HEK293 (cell line): ENCODE measurements around the gene BNC1.

ENCODE experiments used
- CTCF ChIA-PET: fragments of 350-600 bp; formaldehyde crosslinking; extraction: SDS; loops from one replicate; lab custom pipeline; 2021; ENCODE audit warnings: antibody characterized with exemption; lab: Yijun Ruan, JAX
- POLR2A ChIA-PET: fragments of 300-600 bp; formaldehyde crosslinking; extraction: SDS; loops from one replicate; lab custom pipeline; 2020; ENCODE audit warnings: antibody characterized with exemption, inconsistent platforms; lab: Yijun Ruan, JAX
- H3K27ac ChIP-seq: fragments of 200-500 bp; sonication (Bioruptor generic); 2 replicates; pipeline ENCODE4 v1.5.1; 2014; ENCODE audit warnings: low read depth, low read length, control low read depth, inconsistent platforms; ENCODE audit errors: extremely low read depth
- H3K36me3 ChIP-seq, 2 experiments: fragments of 200-500 bp in 1 of 2; sonication (Bioruptor generic) in 1 of 2; 1 replicate in 1 of 2; 2 replicates in 1 of 2; pipeline ENCODE4 v1.5.1; 2014 to 2017; ENCODE audit warnings: inconsistent platforms in 2 of 2, low read length in 2 of 2; ENCODE audit not compliant: control insufficient read depth in 2 of 2, insufficient read depth in 1 of 2
- H3K4me1 ChIP-seq: fragments of 200-500 bp; sonication (Bioruptor generic); 2 replicates; pipeline ENCODE4 v1.5.1; 2014; ENCODE audit warnings: mild to moderate bottlenecking, low read length, inconsistent platforms; ENCODE audit not compliant: control insufficient read depth, insufficient read depth
- H3K4me3 ChIP-seq: 2 replicates; pipeline ENCODE4 v1.5.1; 2011; ENCODE audit warnings: low read depth, mild to moderate bottlenecking, control low read depth, low read length, moderate library complexity
- H3K9me3 ChIP-seq: fragments of 200-500 bp; sonication (Bioruptor generic); 2 replicates; pipeline ENCODE4 v1.5.1; 2014; ENCODE audit warnings: low read depth, low read length, inconsistent platforms; ENCODE audit not compliant: control insufficient read depth, insufficient read depth
- GFI1B ChIP-seq: fragments of 450-650 bp; formaldehyde crosslinking; IDR thresholded peaks from 2 replicates; pipeline ENCODE4 v1.5.1; 2016; ENCODE audit warnings: missing biosample characterization, missing genetic modification characterization
- GLI4 ChIP-seq: fragments of 450-650 bp; formaldehyde crosslinking; IDR thresholded peaks from 2 replicates; pipeline ENCODE4 v1.5.1; 2016; ENCODE audit warnings: missing biosample characterization, missing genetic modification characterization
- GLIS1 ChIP-seq: fragments of 450-650 bp; formaldehyde crosslinking; IDR thresholded peaks from 2 replicates; pipeline ENCODE4 v1.5.1; 2016; ENCODE audit warnings: missing biosample characterization, missing genetic modification characterization
- REST ChIP-seq: fragments of 450-650 bp; formaldehyde crosslinking; IDR thresholded peaks from 2 replicates; pipeline ENCODE4 v1.5.1; 2016; ENCODE audit warnings: missing biosample characterization, missing genetic modification characterization
- SALL2 ChIP-seq: fragments of 450-650 bp; formaldehyde crosslinking; IDR thresholded peaks from 2 replicates; pipeline ENCODE4 v1.5.0; 2017; ENCODE audit warnings: missing biosample characterization, mild to moderate bottlenecking, missing genetic modification characterization, borderline replicate concordance
- ZNF274 ChIP-seq, 2 experiments: fragments of 200-500 bp in 1 of 2; fragments of 450-650 bp in 1 of 2; sonication (Bioruptor generic) in 1 of 2; formaldehyde crosslinking in 1 of 2; IDR thresholded peaks; 2 replicates each; pipeline versions ENCODE4 v1.5.1 to v1.6.1; 2014 to 2016; ENCODE audit warnings: borderline replicate concordance in 1 of 2, inconsistent platforms in 1 of 2, low read length in 1 of 2, missing biosample characterization in 1 of 2, missing genetic modification characterization in 1 of 2
- ZNF544 ChIP-seq: fragments of 450-650 bp; formaldehyde crosslinking; IDR thresholded peaks from 2 replicates; pipeline ENCODE4 v1.5.0; 2017; ENCODE audit warnings: missing biosample characterization, missing genetic modification characterization
- ZNF549 ChIP-seq: fragments of 450-650 bp; IDR thresholded peaks from 2 replicates; pipeline ENCODE4 v1.5.1; 2018; ENCODE audit warnings: missing biosample characterization, missing genetic modification characterization, mild to moderate bottlenecking, inconsistent platforms, moderate library complexity
- ZNF629 ChIP-seq: fragments of 450-650 bp; formaldehyde crosslinking; IDR thresholded peaks from 2 replicates; pipeline ENCODE4 v1.5.1; 2017; ENCODE audit warnings: missing biosample characterization, missing genetic modification characterization
- ZNF639 ChIP-seq: fragments of 450-650 bp; formaldehyde crosslinking; IDR thresholded peaks from 2 replicates; pipeline ENCODE4 v1.5.1; 2016; ENCODE audit warnings: missing biosample characterization, missing genetic modification characterization
- ZNF701 ChIP-seq: fragments of 450-650 bp; formaldehyde crosslinking; IDR thresholded peaks from 2 replicates; pipeline ENCODE4 v1.5.1; 2016; ENCODE audit warnings: missing biosample characterization, missing genetic modification characterization
- ZNF704 ChIP-seq: fragments of 450-650 bp; formaldehyde crosslinking; IDR thresholded peaks from 2 replicates; pipeline ENCODE4 v1.5.1; 2016; ENCODE audit warnings: missing biosample characterization, missing genetic modification characterization
- ZNF768 ChIP-seq: fragments of 450-650 bp; formaldehyde crosslinking; IDR thresholded peaks from 2 replicates; pipeline ENCODE4 v1.5.1; 2018; ENCODE audit warnings: missing biosample characterization, mild to moderate bottlenecking, missing genetic modification characterization
- ZNF843 ChIP-seq: fragments of 450-650 bp; formaldehyde crosslinking; IDR thresholded peaks from 2 replicates; pipeline ENCODE4 v1.5.1; 2016; ENCODE audit warnings: missing biosample characterization, missing genetic modification characterization
- TF ChIP-seq, protein P1 (sequence below): sonication (generic); formaldehyde crosslinking; IDR thresholded peaks from 2 replicates; pipeline ENCODE4 v1.8.1; 2022; ENCODE audit warnings: mild to moderate bottlenecking, moderate library complexity, missing genetic modification reagents

BNC1 gene

GRCh38 chr15:83295417-83295816 is 11.0 kb upstream of the BNC1 start:
- Histone ChIP-seq H3K9me3 (no peaks in the 10 kb centered on the region), H3K27ac (no peak overlapping the region)
- TF ChIP-seq ZNF629 (tag by site-specific recombination) (no peak), GLI4 (tag by site-specific recombination) (no peak), SALL2 (no peak), ZNF843 (tag by site-specific recombination) (no peak), GLIS1 (tag by site-specific recombination) (no peak)
- TF ChIP-seq, all 188 proteins: peak for 0
- Histone ChIP-seq H3K36me3 (no peaks in the 10 kb centered on the region), H3K4me1 (no peaks in the 10 kb centered on the region), H3K4me3 (no peak overlapping the region)
- CTCF ChIA-PET, result interaction anchor here (0.6 kb wide), 1 partner anchor 1662 kb away, joined by 3 read pairs; no protein-coding TSS in a partner anchor
- POLR2A ChIA-PET, result no interaction called here

GRCh38 chr15:83293201-83293600 is 8.7 kb upstream of the BNC1 start:
- H3K9me3 ChIP-seq, result no peaks in the 10 kb centered on the region
- TF ChIP-seq ZNF549 (tag by site-specific recombination) (no peak), ZNF704 (no peak), ZNF639 (tag by site-specific recombination) (no peak), REST (no peak), ZNF768 (no peak), ZNF274 (IDR thresholded peaks at IDR 0.05; ENCODE audit: low read length) (no peak), ZNF274 (tag by site-specific recombination; IDR thresholded peaks at IDR 0.05; ENCODE audit: borderline replicate concordance) (no peak), GFI1B (no peak)
- H3K36me3 ChIP-seq, result no peaks in the 10 kb centered on the region
- no peaks in the 10 kb centered on the region for H3K4me1 ChIP-seq
- no peak overlapping the region for H3K27ac ChIP-seq
- H3K4me3 ChIP-seq, result no peak overlapping the region
- ChIA-PET POLR2A (no interaction called here), CTCF (no interaction called here)

- POLR2A ChIA-PET, result no interaction called here
- H3K27ac ChIP-seq, result no peak overlapping the region
- H3K9me3 ChIP-seq, result no peaks in the 10 kb centered on the region
- no peaks in the 10 kb centered on the region for H3K36me3 ChIP-seq
- CTCF ChIA-PET, result no interaction called here
- H3K4me3 ChIP-seq, result no peak overlapping the region
- TF ChIP-seq ZNF701 (tag by site-specific recombination), result no peak
- TF ChIP-seq, protein P1, sequence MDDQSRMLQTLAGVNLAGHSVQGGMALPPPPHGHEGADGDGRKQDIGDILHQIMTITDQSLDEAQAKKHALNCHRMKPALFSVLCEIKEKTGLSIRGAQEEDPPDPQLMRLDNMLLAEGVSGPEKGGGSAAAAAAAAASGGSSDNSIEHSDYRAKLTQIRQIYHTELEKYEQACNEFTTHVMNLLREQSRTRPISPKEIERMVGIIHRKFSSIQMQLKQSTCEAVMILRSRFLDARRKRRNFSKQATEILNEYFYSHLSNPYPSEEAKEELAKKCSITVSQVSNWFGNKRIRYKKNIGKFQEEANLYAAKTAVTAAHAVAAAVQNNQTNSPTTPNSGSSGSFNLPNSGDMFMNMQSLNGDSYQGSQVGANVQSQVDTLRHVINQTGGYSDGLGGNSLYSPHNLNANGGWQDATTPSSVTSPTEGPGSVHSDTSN, result no peak
- no peak for TF ChIP-seq ZNF544 (tag by site-specific recombination)
- no peaks in the 10 kb centered on the region for H3K4me1 ChIP-seq
Measured at GRCh38 chr15:83292317-83292716, 7.9 kb upstream of the BNC1 start.
